ENCODE data around the gene IFNGR1.

IFNGR1 gene

DNA sequence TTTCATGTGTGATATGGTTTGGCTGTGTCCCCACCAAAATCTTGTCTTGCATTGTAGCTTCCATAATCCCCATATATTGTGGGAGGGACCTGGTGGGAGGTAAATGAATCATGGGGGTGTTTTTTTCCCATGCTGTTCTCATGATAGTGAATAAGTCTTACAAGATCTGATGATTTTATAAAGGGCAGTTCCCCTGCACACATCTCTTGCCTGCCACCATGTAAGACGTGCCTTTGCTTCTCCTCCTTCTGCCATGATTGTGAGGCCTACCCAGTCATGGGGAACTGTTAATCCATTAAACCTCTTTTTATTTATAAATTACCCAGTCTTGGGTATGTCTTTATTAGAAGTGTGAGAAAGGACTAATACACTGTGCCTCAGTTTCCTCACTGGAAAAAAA is 41.6 kb downstream of the IFNGR1 start:
- DNase-seq (ENCODE audit: extremely low read depth in 1 of 2, low read depth in 1 of 2) = no peak

DNA sequence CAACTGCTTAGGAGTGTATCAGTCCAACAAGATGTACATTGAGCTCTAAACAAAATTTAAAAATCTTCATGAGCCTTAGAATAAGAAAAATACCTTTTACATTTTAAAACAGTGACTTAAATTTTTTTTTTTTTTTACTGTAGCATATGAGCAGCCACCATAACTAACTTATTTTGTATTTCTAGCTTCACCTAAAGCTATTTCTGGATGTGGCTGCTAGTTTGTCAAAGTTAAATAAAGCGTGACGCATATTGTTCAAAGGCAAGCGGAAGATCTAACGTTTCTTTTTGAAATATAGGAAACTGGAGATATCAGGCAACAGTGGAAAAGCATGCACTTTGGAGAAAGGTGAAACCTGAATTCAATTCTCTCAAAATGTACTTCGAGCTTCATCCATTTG is 42.5 kb downstream of the IFNGR1 start:
- DNase-seq (ENCODE audit: extremely low read depth in 1 of 2, low read depth in 1 of 2) = no peak

DNA sequence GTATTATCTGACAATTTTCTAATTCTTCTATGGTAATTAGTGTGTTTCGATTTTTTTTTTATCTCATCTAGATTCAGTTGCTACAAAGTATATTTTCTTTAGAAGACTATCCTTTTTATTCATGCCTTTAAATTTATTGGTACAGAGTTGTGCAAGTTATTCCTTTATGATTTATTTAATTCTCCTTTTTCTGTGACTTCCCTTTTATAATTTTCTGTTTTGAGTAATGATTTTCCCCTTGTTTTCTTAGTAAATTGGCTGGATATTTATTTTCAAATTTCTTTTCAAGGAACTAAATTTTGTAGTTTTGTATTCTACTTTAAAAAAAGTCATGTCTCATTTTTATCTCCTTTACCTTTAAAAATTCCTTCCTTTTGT is 43.3 kb downstream of the IFNGR1 start:
- DNase-seq (ENCODE audit: extremely low read depth in 1 of 2, low read depth in 1 of 2) = no peak

DNA sequence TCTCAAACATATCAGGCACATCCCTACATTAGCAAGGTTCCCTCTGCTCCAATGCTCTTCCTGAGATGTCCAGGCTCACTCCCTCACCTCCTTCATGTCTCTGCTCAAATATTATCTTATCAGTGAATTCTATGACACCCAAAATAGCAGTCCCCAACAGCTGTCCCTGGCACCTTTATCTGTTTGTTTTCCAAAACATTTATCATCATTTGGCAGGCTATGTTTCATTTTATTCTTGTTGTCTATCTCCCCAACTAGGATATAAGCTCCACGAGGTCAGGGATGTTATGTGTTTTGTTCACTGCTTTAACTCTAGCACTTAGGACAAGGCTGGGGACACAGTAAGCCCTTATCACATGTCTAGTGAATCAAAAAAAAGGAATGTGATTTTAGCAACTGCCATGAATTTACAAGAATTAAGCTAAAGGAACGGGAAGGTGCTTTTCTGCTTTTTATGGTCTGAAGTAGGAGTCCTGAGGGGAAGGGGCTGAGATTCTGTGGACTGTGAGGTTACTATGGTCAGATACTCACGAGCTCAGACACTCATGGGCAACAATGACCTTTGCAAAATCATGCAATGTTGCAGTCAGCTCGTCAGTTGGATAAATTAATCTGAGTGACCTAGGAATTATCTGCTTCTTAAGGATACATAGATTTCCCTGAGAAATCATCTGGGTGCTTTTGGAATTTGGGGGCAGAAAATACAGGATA is 43.9 kb downstream of the IFNGR1 start:
- no peak for DNase-seq (ENCODE audit: extremely low read depth in 1 of 2, low read depth in 1 of 2)

DNA sequence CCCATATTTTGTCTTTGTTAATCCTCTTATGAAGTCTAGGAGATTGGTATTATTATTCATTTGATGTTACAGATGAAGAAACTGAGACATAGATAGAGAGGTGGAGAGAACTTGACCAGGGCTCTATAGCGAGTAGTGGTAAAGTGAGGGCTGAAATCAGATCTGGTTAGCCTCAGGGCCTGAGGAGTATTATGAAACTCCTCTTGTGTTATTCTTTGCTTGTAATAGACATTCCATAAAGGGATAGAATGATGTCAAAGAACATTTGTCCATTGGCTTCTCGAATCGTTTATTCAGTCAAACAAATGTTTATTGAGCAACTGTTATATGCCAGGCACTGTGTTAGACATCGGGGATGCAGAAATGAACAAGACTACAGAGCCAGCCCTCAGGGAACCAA is 45.7 kb downstream of the IFNGR1 start, which contains the start of gene IL22RA2:
Gene IL22RA2 (minus strand): TSS at position 144 of the 400 bp plus-strand sequence. CDS start 11,895 bp downstream, outside the sequence.
- DNase-seq (ENCODE audit: extremely low read depth in 1 of 2, low read depth in 1 of 2) = no peak

DNA sequence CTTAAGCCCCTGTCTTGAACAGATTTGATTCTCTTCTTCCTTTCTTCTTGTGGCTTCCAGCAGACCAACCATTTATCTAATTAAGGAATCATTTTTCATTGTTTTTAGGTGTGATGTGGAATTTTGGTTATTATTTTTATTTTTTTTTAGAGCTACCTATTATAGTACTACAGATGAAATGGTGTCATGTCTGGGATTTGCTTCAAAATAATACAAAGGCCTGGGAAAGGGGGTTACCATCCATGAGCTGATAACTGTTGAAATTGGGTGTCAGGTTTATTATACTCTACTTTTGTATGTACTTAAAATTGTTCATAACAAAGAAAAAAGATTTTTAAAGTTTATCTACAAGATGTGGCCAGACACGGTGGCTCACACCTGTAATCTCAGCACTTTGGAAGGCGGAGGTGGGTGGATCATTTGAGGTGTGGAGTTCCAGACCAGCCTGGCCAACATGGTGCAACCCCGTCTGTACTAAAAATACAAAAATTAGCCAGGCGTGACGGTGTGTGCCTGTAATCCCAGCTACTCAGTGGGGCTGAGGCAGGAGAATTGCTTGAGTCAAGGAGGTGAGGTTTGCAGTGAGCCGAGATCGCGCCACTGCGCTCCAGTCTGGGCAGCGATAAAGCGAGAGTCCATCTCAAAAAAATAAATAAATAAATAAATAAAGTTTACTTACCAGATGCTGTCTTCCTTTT is 46.3 kb downstream of the IFNGR1 start:
- no peak for DNase-seq (ENCODE audit: extremely low read depth in 1 of 2, low read depth in 1 of 2)

DNA sequence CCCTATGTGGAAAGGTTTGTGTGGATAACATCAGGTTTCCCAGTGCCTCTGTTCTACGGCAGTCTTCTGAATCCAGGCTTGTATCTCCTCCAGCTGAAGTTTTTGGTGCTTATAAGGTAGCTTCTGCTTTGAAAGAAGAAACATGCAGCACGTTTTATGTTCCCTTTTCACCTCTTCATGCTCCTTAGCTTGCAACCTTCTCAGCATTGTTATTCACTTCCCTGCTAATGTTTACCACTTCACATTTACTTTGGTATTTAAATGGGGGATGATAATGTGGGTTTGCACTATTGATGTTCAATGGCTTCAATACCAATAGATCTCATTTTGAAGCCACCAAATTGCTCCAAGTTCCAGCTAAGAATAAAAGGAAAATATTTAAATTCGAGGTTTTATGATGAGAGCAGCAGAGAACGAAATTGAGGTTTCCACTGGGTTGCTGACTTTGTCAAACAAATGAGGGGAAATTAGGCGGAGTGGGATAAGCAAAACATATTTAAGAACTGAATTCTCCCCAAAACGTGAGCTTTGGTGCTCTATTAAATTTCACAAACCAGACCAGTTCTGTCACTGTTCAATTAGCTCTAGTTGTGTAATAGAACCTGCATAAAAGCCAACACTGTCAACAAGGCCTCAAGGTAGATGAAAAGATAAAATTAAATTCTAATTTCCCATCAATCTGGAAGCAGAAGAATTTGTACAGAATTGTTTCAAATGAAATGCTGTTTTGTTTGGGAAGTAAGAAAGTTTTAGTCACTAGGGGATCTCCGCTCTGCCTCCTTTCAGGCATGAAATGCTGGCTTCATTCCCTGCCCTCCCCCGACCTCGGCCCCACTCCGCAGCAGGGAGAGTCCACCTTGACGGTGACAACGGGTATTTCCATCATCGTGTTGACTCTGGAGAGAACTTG is 47.1 kb downstream of the IFNGR1 start:
- DNase-seq (ENCODE audit: extremely low read depth in 1 of 2, low read depth in 1 of 2) = no peak

DNA sequence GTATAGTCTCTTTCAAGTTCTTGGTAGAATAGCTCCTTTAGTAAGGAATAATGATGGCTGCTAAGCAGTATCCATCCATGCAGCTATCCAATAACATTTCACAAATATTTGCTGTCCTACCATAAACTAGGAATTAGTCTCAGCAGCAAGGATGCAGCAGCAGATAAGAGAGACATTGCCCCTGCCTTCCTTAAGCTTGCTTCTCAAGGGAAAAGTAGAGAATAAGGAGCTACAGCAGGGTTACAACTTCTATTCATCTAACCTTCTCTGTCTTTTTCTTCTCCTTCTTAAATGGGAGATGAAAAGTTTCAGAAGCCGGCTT is 48.2 kb downstream of the IFNGR1 start:
- no peak for DNase-seq (ENCODE audit: extremely low read depth in 1 of 2, low read depth in 1 of 2)

DNA sequence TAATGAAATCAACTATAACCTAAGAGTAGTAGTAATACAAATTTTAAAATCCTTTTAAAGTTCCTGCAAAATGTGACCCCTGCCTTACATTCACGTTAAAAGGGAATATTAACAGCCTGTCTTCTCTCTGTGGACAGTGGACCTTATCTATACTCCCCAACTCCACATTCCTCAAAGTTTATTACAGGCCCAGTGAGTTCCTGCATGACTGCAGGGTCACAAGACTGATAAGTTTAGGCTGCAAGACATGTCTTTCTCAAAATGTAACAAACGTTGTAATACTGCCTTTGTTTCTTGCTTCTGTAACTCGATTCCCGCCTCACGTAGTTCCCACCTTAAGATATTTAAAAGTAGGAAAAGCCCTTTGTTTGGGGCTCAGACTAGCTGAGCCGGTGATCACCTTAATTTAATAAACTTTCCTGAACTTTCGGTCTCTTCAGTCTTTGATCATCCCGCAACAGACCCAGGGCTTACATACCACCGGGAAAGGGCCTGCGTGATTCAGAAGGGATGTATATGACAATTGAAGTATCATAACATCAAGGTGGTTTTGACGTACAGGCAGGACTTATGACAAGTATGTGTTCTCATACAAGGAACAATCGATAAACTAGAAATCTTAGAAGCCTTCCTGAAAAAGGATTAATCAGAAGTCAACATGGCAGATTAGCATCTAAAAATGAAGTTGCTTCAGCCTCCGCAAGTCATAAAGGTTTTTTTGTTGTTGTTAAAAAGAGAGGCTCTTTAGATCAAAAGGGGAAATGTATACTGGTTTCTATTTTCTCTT is 48.7 kb downstream of the IFNGR1 start:
- DNase-seq (ENCODE audit: extremely low read depth in 1 of 2, low read depth in 1 of 2) = no peak

DNA sequence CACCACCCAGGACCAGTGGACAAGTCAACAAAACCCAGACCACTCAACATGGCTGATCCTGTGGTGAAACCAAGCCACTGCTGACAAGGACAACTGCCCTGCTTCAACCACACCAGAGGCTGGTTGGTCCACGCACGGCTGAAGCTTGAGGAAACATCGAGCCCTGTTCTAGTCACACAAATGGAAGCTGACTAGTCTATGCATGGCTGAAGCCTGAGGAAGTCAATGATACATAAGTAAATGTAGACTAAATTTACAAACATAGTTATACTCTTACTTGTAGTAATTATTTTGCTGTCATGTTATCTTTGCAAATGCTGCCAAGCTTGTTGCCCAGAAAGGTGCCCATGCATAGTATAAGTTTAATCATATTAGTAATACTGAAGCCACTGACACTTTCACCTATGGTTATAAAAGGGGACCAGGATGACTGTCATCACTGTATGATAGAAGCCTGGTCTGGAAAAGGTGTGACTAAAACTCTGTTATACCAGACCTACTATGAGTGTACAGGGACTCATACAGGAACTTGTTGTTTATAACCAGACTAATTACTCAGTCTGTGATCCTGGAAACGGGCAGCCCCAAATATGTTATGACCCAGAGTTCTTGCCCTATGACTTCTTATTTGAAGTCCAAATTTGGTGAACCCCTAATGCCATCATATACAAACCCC is 51.3 kb downstream of the IFNGR1 start:
- no peak for DNase-seq (ENCODE audit: extremely low read depth in 1 of 2, low read depth in 1 of 2)

DNA sequence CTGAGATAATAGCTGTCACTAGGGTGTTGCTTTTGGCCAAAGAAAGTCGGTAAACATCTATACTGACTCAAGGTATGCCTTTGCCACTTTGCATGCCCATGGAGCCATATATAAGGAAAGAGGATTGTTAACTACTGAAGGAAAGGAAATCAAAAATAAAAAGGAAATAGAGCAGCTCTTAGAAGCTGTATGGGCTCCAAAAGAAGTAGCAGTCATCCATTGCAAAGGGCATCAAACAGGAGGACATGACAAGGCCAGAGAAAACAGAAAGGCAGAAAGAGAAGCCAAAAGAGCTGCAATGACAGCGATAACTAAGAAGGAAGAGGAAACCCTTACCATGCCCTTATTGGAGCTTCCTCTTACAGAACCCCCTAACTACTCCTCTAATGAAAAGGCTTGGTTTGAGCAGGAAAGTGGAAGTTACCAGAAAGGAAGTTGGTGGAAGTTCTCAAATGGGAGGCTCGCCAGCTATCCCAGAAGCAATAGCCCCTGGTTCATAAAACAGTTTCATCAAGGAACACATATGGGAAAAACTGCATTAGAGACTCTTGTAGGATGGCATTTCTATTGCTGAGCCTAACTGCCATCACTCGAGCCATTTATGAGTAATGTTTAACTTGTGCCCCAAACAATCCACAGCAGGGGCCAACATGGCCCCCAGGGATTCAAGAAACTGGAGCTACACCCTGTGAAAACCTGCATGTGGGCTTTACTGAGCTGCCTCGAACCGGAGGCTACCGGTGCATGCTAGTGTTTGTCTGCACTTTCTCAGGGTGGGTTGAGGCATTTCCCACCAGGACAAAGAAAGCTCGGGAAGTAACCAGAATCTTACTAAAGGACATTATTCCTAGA is 52.7 kb downstream of the IFNGR1 start:
- DNase-seq (ENCODE audit: extremely low read depth in 1 of 2, low read depth in 1 of 2) = no peak

DNA sequence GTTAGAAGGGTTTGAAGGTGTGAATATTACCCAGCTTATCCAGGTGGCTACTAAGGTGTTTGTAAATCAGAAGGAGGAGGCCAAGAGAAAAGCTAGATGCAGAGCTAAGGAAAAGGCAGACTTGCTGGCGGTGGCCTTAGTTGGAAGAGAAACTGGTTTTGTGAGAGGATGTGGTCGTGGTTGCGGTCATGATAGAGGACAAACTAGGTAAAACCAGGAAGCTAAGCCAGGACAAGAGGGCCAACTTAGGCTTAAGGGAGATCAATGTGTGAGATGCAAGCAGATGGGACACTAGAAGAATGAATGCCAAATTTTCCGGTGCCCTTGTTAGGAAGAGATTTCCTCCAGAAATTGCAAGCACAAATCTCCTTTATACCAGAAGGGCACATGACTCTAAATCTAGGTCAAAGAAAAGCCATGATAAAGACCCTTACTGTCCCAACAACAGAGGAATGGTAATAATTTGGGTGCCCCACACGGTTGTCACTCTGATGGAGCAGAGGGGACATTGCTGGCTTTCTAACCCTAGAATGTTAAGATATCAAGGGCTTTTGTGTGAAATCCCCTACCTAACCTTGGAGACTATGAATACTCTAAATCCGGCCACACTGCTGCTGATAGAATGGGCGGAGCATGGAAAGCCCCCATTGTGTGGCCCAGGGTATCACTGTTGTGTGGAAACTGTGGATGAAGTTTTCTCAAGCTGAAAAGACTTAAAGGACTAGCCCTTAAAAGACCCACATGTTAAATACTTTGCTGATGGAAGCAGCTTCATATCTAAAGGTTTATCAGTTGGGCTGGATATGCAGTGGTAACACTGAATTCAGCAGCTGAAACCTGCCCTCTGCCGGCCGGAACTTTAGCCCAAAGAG is 53.6 kb downstream of the IFNGR1 start:
- peak in 1 of 2 donors; percentile 8 for DNase-seq (ENCODE audit: extremely low read depth in 1 of 2, low read depth in 1 of 2)

DNA sequence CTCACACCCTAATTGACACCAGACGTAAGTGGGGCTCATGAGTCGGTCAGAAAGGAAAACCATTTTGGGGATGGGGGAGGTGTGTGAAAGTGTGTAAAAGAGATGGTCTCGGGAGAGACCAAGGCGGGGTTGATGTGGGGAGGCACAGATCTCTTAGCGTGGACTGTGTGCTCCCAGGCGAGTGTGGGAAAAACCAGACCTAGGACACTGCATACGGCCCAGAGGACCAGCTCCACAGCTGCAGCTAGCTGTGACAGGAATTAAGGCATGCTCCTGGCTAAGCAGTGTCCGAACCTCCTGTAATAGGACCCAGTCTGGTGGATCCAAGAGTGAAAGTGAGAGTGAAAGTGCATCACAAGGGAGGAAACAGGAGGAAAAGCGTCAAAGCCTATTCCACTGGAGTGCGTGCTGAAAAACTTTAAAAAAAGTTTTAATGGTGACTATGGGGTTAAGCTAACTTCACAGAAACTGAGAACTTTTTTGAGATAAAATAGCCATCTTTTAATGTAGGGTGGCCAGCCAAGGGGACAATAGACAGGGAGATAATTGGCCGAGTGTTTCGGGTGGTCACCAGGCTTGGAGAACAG is 55.4 kb downstream of the IFNGR1 start:
- no peak for DNase-seq (ENCODE audit: extremely low read depth in 1 of 2, low read depth in 1 of 2)

DNA sequence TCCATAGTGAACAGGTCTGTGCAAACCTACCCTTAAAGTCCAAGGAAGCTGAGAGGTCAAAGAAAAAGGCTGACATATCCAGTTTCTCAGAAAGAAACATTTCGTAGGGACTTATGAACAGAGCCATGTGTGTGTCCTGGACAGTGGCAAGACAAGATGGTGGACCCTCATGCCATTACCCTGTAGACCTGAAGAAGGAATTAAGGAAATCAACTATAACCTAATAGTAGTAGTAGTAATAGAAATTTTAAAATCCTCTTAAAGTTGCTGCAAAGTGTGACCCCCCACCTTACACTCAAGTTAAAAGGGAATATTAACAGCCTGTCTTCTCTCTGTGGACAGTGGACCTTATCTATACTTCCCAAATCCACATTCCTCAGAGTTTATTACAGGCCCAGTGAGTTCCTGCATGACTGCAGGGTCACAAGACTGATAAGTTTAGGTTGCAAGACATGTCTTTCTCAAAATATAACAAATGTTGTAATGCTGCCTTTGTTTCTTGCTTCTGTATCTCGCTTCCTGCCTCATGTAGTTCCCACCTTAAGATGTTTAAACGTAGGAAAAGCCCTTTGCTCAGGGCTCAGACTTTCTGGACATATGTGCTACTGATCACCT is 56.4 kb downstream of the IFNGR1 start:
- DNase-seq (ENCODE audit: extremely low read depth in 1 of 2, low read depth in 1 of 2) = no peak

DNA sequence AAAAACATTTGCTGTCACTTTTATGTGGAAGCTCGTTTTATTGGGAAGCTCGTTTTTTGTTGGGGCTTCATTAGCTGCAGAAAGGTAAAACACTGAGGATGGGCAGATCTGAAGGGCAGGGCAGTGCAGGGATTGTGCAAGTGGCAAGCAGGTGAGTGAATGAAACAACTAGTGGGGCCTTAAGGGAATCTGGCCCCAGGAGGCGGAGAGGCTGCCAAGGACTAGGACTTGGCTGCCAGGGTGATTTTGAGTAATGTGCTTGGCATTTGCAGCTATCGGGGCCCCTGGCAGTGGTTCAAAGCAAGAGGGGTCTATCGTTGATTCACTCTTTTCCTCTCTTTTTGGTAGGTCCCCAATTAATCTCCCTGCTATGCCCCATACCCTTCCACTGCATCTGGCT is 57.2 kb downstream of the IFNGR1 start:
- no peak for DNase-seq (ENCODE audit: extremely low read depth in 1 of 2, low read depth in 1 of 2)

DNA sequence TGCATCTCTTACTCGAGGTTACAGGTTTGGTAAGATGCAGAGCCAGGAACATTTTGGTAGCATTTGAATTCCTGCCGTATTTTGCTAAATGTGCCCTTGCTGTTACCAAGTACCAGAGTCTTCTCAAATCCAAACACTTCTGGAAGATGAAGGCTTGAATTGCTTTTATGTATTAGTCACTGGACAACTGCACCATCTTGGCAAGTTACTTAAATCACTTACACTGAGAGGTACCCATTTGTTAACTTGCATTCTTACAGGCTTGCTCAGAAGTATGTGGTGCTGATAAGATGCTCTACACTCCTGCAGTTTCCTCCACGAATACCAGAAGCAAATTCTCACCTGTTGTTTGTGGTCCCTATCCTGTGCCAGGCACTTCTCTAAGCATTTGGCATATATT is 58.4 kb downstream of the IFNGR1 start:
- no peak for DNase-seq (ENCODE audit: extremely low read depth in 1 of 2, low read depth in 1 of 2)

DNA sequence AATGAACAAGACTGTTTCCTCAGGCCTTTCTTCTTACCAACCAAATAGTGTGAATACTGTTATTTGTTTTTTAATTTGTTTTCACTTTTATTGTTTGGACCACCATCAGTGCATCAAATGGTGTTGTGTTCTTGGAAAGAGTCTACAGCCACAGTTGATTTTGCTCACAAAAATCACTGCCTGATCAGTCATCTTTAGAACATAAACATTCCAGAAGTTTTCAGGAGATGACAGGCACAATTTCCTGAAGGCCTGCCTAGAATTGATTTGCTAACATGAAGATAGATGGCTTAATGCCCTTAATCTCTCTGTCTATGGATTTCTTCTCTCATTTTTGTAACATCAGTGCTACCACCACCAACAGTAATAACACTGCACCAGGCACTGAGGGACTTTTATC is 59.3 kb downstream of the IFNGR1 start:
- no peak for DNase-seq (ENCODE audit: extremely low read depth in 1 of 2, low read depth in 1 of 2)

DNA sequence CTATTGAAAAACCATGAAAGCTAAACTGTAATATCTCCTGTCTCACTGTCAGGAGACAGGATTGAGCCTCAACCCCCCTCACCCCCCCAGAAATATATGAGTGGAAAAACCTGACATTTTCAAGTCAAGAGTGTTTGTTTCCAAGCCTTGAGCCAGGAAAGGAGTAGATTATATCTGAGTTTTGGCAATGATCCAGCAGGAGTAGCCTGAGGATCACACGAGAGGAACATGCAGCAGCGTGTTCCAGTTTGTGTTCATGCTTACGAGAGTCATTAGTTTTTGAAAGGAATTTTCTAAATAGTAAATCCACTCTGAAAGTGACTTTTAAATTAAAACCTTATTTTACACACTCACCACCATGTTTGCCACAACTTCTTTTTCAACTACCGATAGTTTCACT is 61.6 kb downstream of the IFNGR1 start:
- no peak for DNase-seq (ENCODE audit: extremely low read depth in 1 of 2, low read depth in 1 of 2)

Measured in activated CD8-positive, alpha-beta memory T cell treated with anti-CD3 and anti-CD28 coated beads for 1 hour (primary cell).